ENCODE results near the gene TNRC6A.
"Not testable (repeated sequence)": the region's sequence is repeated elsewhere in the genome, so short reads cannot be mapped to it uniquely, and the experiment has no call there.

The TNRC6A gene

DNA sequence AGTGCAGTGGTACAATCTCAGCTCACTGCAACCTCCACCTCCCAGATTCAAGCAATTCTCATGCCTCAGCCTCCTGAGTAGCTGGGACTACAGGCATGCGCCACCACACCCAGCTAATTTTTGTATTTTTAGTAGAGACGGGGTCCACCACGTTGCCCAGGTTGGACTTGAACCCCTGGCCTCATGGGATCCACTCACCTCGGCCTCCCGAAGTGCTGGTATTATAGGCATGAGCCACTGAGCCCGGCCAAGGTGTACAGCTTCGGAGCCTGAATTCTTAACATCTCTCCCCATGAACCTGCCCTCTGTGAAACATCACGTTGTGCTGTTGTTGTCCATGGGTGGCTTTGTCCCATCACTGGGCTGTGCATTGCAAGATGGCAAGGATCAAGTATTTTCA lies 127.4 kb downstream of the TNRC6A start:
- not testable (repeated sequence) for H3K4me3 ChIP-seq (ENCODE audit: low read depth, low read length); H3K27ac ChIP-seq (ENCODE audit: low read depth, low read length); H3K36me3 ChIP-seq (ENCODE audit: control insufficient read depth, insufficient read depth, low read length); H3K4me1 ChIP-seq (ENCODE audit: control insufficient read depth, insufficient read depth, low read length); H3K27me3 ChIP-seq (ENCODE audit: control insufficient read depth, insufficient read depth, low read length); H3K9ac ChIP-seq (ENCODE audit: low read length); H3K9me3 ChIP-seq (ENCODE audit: control insufficient read depth, insufficient read depth, low read depth, low read length)

DNA sequence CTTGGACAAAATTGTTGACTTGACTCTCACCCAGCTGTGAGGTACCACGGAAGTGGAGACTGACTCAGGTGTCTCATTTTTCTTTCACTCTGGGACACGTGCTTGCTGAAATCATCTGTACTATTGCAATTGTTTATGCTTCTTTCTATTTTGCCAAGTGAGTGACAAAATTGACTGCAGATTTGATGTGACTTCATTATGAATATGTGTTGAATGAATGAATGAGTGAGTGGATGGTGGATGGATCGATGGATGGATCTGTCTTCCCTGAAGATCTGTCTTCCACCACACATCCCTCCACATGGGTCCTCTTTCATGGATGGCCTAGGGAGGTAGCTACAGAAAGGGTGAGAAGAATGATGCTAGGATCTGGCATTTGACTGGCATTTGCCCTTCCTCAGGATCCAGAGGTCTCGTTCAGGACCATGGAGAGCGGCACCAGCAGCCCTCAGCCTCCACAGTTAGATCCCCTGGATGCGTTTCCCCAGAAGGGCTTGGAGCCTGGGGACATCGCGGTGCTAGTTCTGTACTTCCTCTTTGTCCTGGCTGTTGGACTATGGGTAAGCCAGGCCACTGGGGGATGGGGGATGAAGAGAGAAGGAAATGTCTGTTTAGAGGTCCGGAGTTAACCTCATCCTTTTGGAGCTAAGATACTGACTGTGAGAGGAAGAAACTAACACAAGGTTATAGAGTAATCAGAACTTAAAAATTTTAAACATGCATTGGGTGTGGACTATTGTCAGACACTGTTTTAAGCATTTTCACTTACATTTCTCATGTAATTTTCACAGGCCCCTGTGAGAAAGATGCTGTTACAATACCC lies 129.0 kb downstream of the TNRC6A start:
- Histone ChIP-seq H3K9me3 (ENCODE audit: control insufficient read depth, insufficient read depth, low read depth, low read length) (no peaks in the 10 kb centered on the region), H3K36me3 (ENCODE audit: control insufficient read depth, insufficient read depth, low read length) (no peaks in the 10 kb centered on the region), H3K9ac (ENCODE audit: low read length) (no peak overlapping the region), H3K4me3 (ENCODE audit: low read depth, low read length) (no peak overlapping the region), H3K27ac (ENCODE audit: low read depth, low read length) (no peak overlapping the region), H3K4me1 (ENCODE audit: control insufficient read depth, insufficient read depth, low read length) (no peaks in the 10 kb centered on the region), H3K27me3 (ENCODE audit: control insufficient read depth, insufficient read depth, low read length) (no peaks in the 10 kb centered on the region)

DNA sequence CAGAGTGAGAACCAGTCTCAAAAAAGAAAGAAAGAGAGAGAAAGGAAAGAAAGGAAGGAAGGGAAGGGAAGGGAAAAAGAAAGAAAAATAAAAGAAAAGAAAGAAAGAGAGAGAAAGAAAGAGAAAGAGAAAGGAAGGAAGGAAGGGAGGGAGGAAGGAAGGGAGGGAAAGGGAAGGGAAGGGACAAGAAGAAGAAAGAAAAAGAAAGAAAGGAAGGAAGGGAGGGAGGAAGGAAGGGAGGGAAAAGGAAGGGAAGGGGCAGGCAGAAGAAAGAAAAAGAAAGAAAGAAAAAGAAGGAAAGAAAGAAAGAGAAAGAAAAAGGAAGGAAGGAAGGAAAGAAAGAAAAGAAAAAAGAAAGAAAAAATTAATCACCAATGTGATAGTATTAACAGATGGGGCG lies 132.0 kb downstream of the TNRC6A start:
- Histone ChIP-seq H3K9me3 (ENCODE audit: control insufficient read depth, insufficient read depth, low read depth, low read length) (no peaks in the 10 kb centered on the region), H3K27me3 (ENCODE audit: control insufficient read depth, insufficient read depth, low read length) (no peaks in the 10 kb centered on the region), H3K4me1 (ENCODE audit: control insufficient read depth, insufficient read depth, low read length) (no peaks in the 10 kb centered on the region), H3K36me3 (ENCODE audit: control insufficient read depth, insufficient read depth, low read length) (no peaks in the 10 kb centered on the region), H3K9ac (ENCODE audit: low read length) (no peak overlapping the region), H3K4me3 (ENCODE audit: low read depth, low read length) (no peak overlapping the region), H3K27ac (ENCODE audit: low read depth, low read length) (no peak overlapping the region)

GRCh38 chr16:24863582-24864437 lies 134.4 kb downstream of the TNRC6A start:
- Histone ChIP-seq H3K9me3 (ENCODE audit: control insufficient read depth, insufficient read depth, low read depth, low read length) (no peaks in the 10 kb centered on the region), H3K27me3 (ENCODE audit: control insufficient read depth, insufficient read depth, low read length) (no peaks in the 10 kb centered on the region), H3K4me1 (ENCODE audit: control insufficient read depth, insufficient read depth, low read length) (no peaks in the 10 kb centered on the region), H3K4me3 (ENCODE audit: low read depth, low read length) (no peak overlapping the region), H3K36me3 (ENCODE audit: control insufficient read depth, insufficient read depth, low read length) (no peaks in the 10 kb centered on the region), H3K9ac (ENCODE audit: low read length) (no peak overlapping the region), H3K27ac (ENCODE audit: low read depth, low read length) (no peak overlapping the region)

- Histone ChIP-seq H3K27ac (ENCODE audit: low read depth, low read length) (no peak overlapping the region), H3K27me3 (ENCODE audit: control insufficient read depth, insufficient read depth, low read length) (no peaks in the 10 kb centered on the region), H3K36me3 (ENCODE audit: control insufficient read depth, insufficient read depth, low read length) (no peaks in the 10 kb centered on the region), H3K9me3 (ENCODE audit: control insufficient read depth, insufficient read depth, low read depth, low read length) (no peaks in the 10 kb centered on the region), H3K4me3 (ENCODE audit: low read depth, low read length) (no peak overlapping the region), H3K4me1 (ENCODE audit: control insufficient read depth, insufficient read depth, low read length) (no peaks in the 10 kb centered on the region), H3K9ac (ENCODE audit: low read length) (no peak overlapping the region)
These were observed 139.6 kb downstream of the TNRC6A start for GRCh38 chr16:24869033-24869432.

- H3K36me3 ChIP-seq (ENCODE audit: control insufficient read depth, insufficient read depth, low read length): no peaks in the 10 kb centered on the region
- H3K9me3 ChIP-seq (ENCODE audit: control insufficient read depth, insufficient read depth, low read depth, low read length): no peaks in the 10 kb centered on the region
- H3K27ac ChIP-seq (ENCODE audit: low read depth, low read length): no peak overlapping the region
- H3K9ac ChIP-seq (ENCODE audit: low read length): no peak overlapping the region
- H3K4me3 ChIP-seq (ENCODE audit: low read depth, low read length): no peak overlapping the region
- no peaks in the 10 kb centered on the region for H3K4me1 ChIP-seq (ENCODE audit: control insufficient read depth, insufficient read depth, low read length)
- H3K27me3 ChIP-seq (ENCODE audit: control insufficient read depth, insufficient read depth, low read length): no peaks in the 10 kb centered on the region
These were observed 142.4 kb downstream of the TNRC6A start for GRCh38 chr16:24871891-24872290.

DNA sequence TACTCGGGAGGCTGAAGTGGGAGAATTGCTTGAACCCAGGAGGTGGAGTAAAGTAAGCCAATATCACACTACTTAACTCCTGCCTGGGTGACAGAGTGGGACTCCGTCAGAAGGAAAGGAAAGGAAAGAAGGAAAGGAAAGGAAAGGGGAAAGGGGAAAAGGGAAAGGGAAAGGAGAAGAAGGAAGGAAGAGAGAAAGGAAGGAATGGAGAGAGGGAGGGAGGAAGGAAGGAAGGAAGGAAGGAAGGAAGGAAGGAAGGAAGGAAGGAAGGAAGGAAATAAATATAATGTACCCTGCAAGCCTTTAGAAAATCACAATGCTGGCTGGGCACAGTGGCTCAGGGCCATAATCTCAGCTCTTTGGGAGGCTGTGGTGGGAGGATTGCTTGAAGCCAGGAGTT lies 143.6 kb downstream of the TNRC6A start:
- Histone ChIP-seq H3K4me1 (ENCODE audit: control insufficient read depth, insufficient read depth, low read length) (no peaks in the 10 kb centered on the region), H3K9me3 (ENCODE audit: control insufficient read depth, insufficient read depth, low read depth, low read length) (no peaks in the 10 kb centered on the region), H3K4me3 (ENCODE audit: low read depth, low read length) (no peak overlapping the region), H3K9ac (ENCODE audit: low read length) (no peak overlapping the region), H3K27ac (ENCODE audit: low read depth, low read length) (no peak overlapping the region), H3K27me3 (ENCODE audit: control insufficient read depth, insufficient read depth, low read length) (no peaks in the 10 kb centered on the region), H3K36me3 (ENCODE audit: control insufficient read depth, insufficient read depth, low read length) (no peaks in the 10 kb centered on the region)

DNA sequence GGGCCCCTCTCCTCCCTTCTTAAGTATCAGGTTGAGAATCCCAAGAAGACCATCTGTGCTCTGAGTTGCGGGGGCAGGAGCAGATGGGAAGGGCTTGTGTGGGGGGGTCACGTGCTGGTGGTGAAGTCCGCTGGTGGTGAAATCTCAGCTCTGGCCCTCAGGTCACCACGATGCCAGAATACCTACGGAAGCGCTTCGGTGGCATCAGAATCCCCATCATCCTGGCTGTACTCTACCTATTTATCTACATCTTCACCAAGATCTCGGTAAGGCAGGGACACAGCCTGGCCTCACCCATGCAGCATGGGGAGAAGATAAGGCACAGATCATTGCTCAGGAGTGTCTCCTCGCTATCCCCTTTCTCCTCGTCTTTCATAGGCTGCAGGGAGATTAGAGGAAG lies 146.0 kb downstream of the TNRC6A start:
- H3K9me3 ChIP-seq (ENCODE audit: control insufficient read depth, insufficient read depth, low read depth, low read length): no peaks in the 10 kb centered on the region
- H3K27me3 ChIP-seq (ENCODE audit: control insufficient read depth, insufficient read depth, low read length): no peaks in the 10 kb centered on the region
- H3K4me3 ChIP-seq (ENCODE audit: low read depth, low read length): no peak overlapping the region
- H3K4me1 ChIP-seq (ENCODE audit: control insufficient read depth, insufficient read depth, low read length): no peaks in the 10 kb centered on the region
- H3K27ac ChIP-seq (ENCODE audit: low read depth, low read length): no peak overlapping the region
- no peak overlapping the region for H3K9ac ChIP-seq (ENCODE audit: low read length)
- H3K36me3 ChIP-seq (ENCODE audit: control insufficient read depth, insufficient read depth, low read length): no peaks in the 10 kb centered on the region
